Heart left ventricle (tissue), 13 donors: Measurements from ENCODE around the gene CFAP52.

Experiments used
- POLR2A ChIP-seq, 2 donors: fragments of 450-650 bp; IDR thresholded peaks; one replicate each; pipeline ENCODE4 v1.6.1; 2017; ENCODE audit warnings: antibody characterized with exemption in 2 of 2, mild to moderate bottlenecking in 2 of 2, moderate library complexity in 2 of 2
- TF ChIP-seq, protein P1 (sequence below), 12 donors: fragments of 200-600 bp; sonication (generic) in 4 of 12; IDR thresholded peaks; one replicate each; pipeline versions ENCODE4 v1.5.0 to v1.8.0; 2018 to 2022; ENCODE audit warnings: antibody characterized with exemption in 12 of 12, mild to moderate bottlenecking in 5 of 12
- donor health status: ischemic (EF 13 %, LVEDD 7.1; RV severe dilation, severe dysfunction).
- donor health status: DM: no; HTN: yes; CAD: no.
- donor health status: DM: no; HTN: no; CAD: no.
- donor health status: ischemic (EF 25% LVEDD 6.9; RV normal size, moderate dysfunction).
- donor health status: ischemic (EF 25% LVEDD 5.7; RV mildly dilated, moderate dysfunction).
- donor health status: ischemic (EF 35%, LVEDD 5.7; RV mildly dilated, moderate dysfunction).
- donor health status: nonischemic (EF 11% LVEDD 7.7; RV severe dilation, severe dysfunction).
- donor health status: DM: yes; HTN: yes; CAD: no.
- donor health status: PGD.
- donor health status: ischemic (EF 29% LVEDD 5.4; RV normal size, mild dysfunction).
- donor health status: nonischemic (EF 23%, LVEDD 6.1; RV moderate dilation, normal function).

DNA sequence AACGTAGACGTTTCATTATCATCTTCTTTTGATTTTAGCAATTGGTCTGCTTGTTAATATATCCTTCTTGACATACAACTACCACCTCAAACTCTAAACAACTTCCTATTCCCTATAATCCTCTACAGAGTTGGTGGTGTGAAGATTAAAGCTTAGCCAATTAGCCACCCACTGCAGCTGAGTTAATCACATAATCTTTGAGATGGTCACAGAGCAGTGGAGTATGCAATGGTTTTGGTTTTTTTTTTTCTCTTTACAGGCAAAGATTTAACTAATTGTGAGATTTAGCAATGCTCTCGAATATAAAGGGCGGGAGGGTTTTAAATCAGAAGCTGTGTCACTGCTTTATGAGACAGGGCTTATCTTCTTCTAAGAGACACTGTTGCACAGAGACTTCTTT lies 37.8 kb upstream of the CFAP52 start:
- TF ChIP-seq, protein P1, sequence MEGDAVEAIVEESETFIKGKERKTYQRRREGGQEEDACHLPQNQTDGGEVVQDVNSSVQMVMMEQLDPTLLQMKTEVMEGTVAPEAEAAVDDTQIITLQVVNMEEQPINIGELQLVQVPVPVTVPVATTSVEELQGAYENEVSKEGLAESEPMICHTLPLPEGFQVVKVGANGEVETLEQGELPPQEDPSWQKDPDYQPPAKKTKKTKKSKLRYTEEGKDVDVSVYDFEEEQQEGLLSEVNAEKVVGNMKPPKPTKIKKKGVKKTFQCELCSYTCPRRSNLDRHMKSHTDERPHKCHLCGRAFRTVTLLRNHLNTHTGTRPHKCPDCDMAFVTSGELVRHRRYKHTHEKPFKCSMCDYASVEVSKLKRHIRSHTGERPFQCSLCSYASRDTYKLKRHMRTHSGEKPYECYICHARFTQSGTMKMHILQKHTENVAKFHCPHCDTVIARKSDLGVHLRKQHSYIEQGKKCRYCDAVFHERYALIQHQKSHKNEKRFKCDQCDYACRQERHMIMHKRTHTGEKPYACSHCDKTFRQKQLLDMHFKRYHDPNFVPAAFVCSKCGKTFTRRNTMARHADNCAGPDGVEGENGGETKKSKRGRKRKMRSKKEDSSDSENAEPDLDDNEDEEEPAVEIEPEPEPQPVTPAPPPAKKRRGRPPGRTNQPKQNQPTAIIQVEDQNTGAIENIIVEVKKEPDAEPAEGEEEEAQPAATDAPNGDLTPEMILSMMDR (IDR thresholded peaks at IDR 0.05), result no peak
- TF ChIP-seq POLR2A (IDR thresholded peaks at IDR 0.05), result no peak
